Motor neuron (in vitro differentiated cells): ENCODE measurements around the gene CMTM8. TPM values are rescaled to one million over a fixed set of nuclear protein-coding genes. Genes with fewer than 3 reads are reported as not detected.
A peak's percentile ranks its signal among the peaks of the same experiment; 100 is the strongest.

ENCODE experiments used
- ATAC-seq, 8 experiments: fragments of 200-7000 bp; cut with Tn5 transposase; replicated peaks in 6 of 8; 2 replicates each; pipeline ENCODE4 v1.8.0; 2021; ENCODE audit warnings: mild to moderate bottlenecking in 8 of 8, moderate library complexity in 8 of 8
- H3K27ac ChIP-seq, 2 donors: fragments of 250-450 bp; sonication (Bioruptor Pico); 2 replicates each; pipeline ENCODE4 v1.9.0; 2021; ENCODE audit warnings: antibody characterized with exemption in 2 of 2, mild to moderate bottlenecking in 2 of 2, moderate library complexity in 1 of 2
- H3K4me1 ChIP-seq, 2 donors: fragments of 250-450 bp; sonication (Bioruptor Pico); replicated peaks in 1 of 2; 2 replicates each; pipeline ENCODE4 v1.6.1; 2021; ENCODE audit warnings: antibody characterized with exemption in 2 of 2, mild to moderate bottlenecking in 2 of 2, moderate library complexity in 1 of 2
- H3K4me3 ChIP-seq, 5 donors: fragments of 250-450 bp; sonication (Bioruptor Pico); 2 replicates each; pipeline ENCODE4 v1.9.0; 2021; ENCODE audit warnings: antibody characterized with exemption in 5 of 5, mild to moderate bottlenecking in 5 of 5, moderate library complexity in 4 of 5
- WGBS, 10 experiments: fragments of 450-650 bp; shearing (Covaris generic); methylation state at CpG; one replicate each; pipeline ENCODE4 v1.0.0; 2022; 5-methylcytosine and 5-hydroxymethylcytosine counted together
- in situ Hi-C, 9 experiments: fragments of 400-800 bp; cut with MboI; loops; one replicate each; pipeline ENCODE4 v1.15.0; 2021; ENCODE audit warnings: low sequenced_read_pairs in 9 of 9, low pct_unique_long_range_greater_than_20kb in 2 of 9; ENCODE audit not compliant: unreplicated experiment in 9 of 9
- total RNA-seq, 8 experiments: library from RNA; unstranded; fragments of 300-600 nt; gene quantifications; 2 replicates each; pipeline versions ENCODE4 v1.2.3 to v1.2.4, GENCODE V29; 2022

CMTM8 gene
- total RNA-seq, 8 experiments from 2014 or later, result 0.40 to 2.4 (median 1.3) TPM

- Histone ChIP-seq H3K4me1 (no peaks in the 10 kb centered on the region), H3K4me3 (no peak overlapping the region), H3K27ac (no peak overlapping the region)
- 57 to 96% (median 88%) methylated on average over 2 to 7 of the region's 7 CpGs for WGBS, 10 experiments
- in situ Hi-C loops, result loop anchor here in 1 of 9 experiments (10.0 kb wide), 1 partner anchor 103 kb away; no protein-coding TSS in a partner anchor
- ATAC-seq, result no peak
These were observed 133.2 kb downstream of the CMTM8 start for GRCh38 chr3:32371461-32372212.

DNA sequence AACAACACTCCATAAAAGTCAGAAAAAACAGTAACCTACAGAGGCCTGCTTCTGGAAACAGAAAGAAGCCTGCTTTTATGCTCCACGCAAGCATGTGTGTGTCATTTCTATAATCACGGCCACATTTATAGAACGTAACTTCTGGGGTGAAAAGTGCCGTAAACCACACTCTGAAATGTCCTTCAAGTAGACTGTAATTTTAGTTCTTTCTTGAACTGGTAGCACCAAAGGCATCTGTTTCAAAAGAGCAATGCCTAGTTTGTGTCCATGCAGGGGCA is 133.7 kb downstream of the CMTM8 start:
- in situ Hi-C loops, result loop anchor here in 1 of 9 experiments (10.0 kb wide), 1 partner anchor 103 kb away; no protein-coding TSS in a partner anchor

DNA sequence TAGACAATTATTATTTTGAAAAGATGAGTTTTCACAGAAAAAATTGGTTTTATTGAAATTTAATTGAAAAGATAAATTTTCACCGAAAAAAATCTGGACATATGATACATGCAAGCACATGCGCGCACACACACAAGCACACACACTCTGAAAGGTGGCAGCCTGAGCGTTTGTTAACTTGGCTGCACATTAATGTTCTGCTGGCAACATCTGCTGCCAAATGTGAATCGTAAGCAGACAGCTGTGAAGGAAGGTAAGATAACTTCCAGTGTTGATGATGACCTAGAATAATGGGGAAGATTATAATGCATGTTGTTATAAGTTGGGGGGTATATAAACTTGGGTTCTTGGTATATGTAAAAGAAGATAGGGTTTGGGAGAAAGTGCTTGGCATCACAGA is 134.8 kb downstream of the CMTM8 start:
- H3K27ac ChIP-seq, result no peak overlapping the region
- 57 to 96% (median 89%) methylated on average over 2 to 5 of the region's 5 CpGs for WGBS, 10 experiments
- in situ Hi-C loops, result loop anchor here in 1 of 9 experiments (10.0 kb wide), 1 partner anchor 102 kb away; no protein-coding TSS in a partner anchor
- H3K4me1 ChIP-seq, result no peaks in the 10 kb centered on the region
- H3K4me3 ChIP-seq, result no peak overlapping the region
- no peak for ATAC-seq

More for the DNA sequence above, 133.7 kb downstream of the CMTM8 start:
- Histone ChIP-seq H3K4me3 (no peak overlapping the region), H3K27ac (no peak overlapping the region), H3K4me1 (no peaks in the 10 kb centered on the region)
- WGBS, 10 experiments, result 33 to 100% (median 96%) methylated on average over 1 to 4 of the region's 4 CpGs; no CpG with 5 or more reads in 3 of the 10 experiments
- no peak for ATAC-seq

- Histone ChIP-seq H3K4me1 (no peaks in the 10 kb centered on the region), H3K4me3 (no peak overlapping the region), H3K27ac (no peak overlapping the region)
- in situ Hi-C loops, result loop anchor here in 1 of 9 experiments (10.0 kb wide), 1 partner anchor 101 kb away; no protein-coding TSS in a partner anchor
- ATAC-seq, result peak in 1 of 8 experiments; percentile 35
- WGBS, 10 experiments, result 0 to 100% (median 66%) methylated on average over 1 to 5 of the region's 5 CpGs; no CpG with 5 or more reads in 2 of the 10 experiments
These were observed 135.4 kb downstream of the CMTM8 start for GRCh38 chr3:32373844-32374243.

DNA sequence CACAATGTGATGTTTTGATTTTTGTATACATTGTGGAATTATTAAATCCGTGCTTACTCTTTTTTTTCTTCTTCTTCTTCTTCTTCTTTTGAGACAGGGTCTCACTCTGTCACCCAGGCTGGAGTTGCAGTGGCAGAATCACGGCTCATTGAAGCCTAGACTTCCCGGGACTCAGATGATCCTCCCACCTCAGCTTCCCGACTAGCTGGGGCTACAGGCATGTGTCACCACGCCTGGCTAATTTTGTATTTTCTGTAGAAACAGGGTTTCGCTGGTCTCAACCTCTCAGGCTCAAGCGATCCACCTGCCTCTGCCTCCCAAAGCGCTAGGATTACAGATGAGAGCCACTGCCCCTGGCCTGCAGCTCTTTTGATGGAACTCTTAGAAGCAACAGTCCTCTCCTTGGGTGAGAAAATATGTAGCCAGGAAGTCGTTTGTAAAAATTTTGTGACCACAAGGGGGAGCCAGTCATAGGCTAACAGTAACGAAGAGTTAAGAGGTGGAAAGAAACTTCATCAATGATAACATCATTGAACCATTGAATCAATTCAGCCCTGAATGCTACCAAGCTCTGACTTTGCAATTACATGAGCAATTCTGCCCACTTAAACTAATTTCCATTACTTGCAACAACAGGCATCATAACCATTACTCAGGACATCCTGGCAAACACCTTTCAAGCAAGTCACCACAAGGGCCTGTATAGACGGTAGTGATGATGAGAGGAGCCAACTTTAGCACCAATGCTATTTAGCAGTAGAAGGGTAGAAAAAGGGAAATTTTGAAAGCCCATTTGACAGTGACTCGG is 136.5 kb downstream of the CMTM8 start:
- WGBS, 10 experiments, result 0 to 93% (median 42%) methylated on average over 1 to 11 of the region's 12 CpGs
- H3K27ac ChIP-seq, result no peak overlapping the region
- no peak overlapping the region for H3K4me3 ChIP-seq
- peaks cover 4% of the 10 kb centered on the region in 2 donors for H3K4me1 ChIP-seq
- in situ Hi-C loops, result loop anchor here in 2 of 9 experiments (10.0 to 25.0 kb wide), 2 partner anchors 100 to 287 kb away; no protein-coding TSS in a partner anchor
- peak in 4 of 8 experiments; percentile 52 to 90 (median 82) for ATAC-seq

- no peak overlapping the region for H3K4me3 ChIP-seq
- in situ Hi-C loops, result loop anchor here in 2 of 9 experiments (10.0 to 25.0 kb wide), 2 partner anchors 99 to 287 kb away; no protein-coding TSS in a partner anchor
- no peak for ATAC-seq
- H3K4me1 ChIP-seq, result peaks cover 9 to 10% of the 10 kb centered on the region in 2 donors
- WGBS, 10 experiments, result 43 to 100% (median 94%) methylated on average over 1 to 5 of the region's 5 CpGs; no CpG with 5 or more reads in 1 of the 10 experiments
- H3K27ac ChIP-seq, result no peak overlapping the region
These were observed 137.1 kb downstream of the CMTM8 start for GRCh38 chr3:32375596-32375930.

DNA sequence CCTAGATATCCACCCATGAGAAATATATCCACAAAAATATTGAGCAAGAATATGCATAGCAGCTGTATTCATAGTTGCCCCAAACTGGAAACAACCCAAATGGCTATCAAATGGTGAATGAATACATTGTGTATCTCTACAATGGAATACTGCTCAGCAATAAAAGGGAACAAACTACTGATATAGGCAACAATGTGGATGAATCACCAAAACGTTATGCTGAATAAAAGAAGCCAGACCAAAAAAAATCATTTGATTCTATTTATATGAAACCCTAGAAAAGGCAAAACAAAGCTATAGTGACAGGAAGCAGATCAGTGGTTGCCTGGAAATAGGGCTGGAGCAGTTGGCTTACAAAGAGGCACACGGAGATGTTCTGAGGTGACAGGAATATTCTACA is 137.6 kb downstream of the CMTM8 start:
- ATAC-seq, result peak in 2 of 8 experiments; percentile 39 to 82

GRCh38 chr3:32379831-32380500 is 141.5 kb downstream of the CMTM8 start:
- WGBS, 10 experiments, result 30 to 97% (median 67%) methylated on average over 4 to 10 of the region's 10 CpGs; no CpG with 5 or more reads in 1 of the 10 experiments
- in situ Hi-C loops, result loop anchor here in 2 of 9 experiments (10.0 to 25.0 kb wide), 2 partner anchors 95 to 282 kb away; no protein-coding TSS in a partner anchor
- peak in 4 of 8 experiments; percentile 35 to 63 (median 48) for ATAC-seq
- H3K4me1 ChIP-seq, result peaks cover 16 to 18% of the 10 kb centered on the region in 2 donors
- no peak overlapping the region for H3K27ac ChIP-seq
- no peak overlapping the region for H3K4me3 ChIP-seq

More for the DNA sequence above, 137.6 kb downstream of the CMTM8 start:
- Histone ChIP-seq H3K4me1 (peaks cover 11 to 12% of the 10 kb centered on the region in 2 donors), H3K4me3 (no peak overlapping the region), H3K27ac (no peak overlapping the region)
- in situ Hi-C loops, result loop anchor here in 2 of 9 experiments (10.0 to 25.0 kb wide), 2 partner anchors 99 to 286 kb away; no protein-coding TSS in a partner anchor
- WGBS, 10 experiments, result 17 to 93% (median 41%) methylated on average over 1 to 2 of the region's 2 CpGs; no CpG with 5 or more reads in 3 of the 10 experiments

DNA sequence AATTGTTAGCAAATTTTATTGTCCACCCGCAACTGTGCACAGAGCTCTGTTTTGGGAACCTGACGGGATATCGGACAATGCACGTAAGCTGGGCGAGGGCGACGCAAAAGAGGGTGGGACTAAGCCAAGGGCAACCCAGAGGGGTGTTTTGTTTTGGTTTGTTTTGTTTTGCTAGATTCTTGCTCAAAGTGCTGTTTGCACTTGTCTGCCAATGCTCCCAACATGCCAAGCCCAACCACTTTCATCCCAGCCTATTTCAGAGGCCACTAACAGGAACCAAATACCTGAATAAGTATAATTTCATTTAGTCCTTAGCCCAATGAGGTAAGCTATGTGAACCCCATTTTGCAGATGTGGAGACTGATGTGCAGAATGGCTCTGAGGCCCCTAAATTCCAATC is 143.4 kb downstream of the CMTM8 start:
- in situ Hi-C loops, result loop anchor here in 1 of 9 experiments (25.0 kb wide), 1 partner anchor 280 kb away; no protein-coding TSS in a partner anchor

GRCh38 chr3:32383136-32383711 is 144.7 kb downstream of the CMTM8 start:
- peak in 1 of 8 experiments; percentile 49 for ATAC-seq
- 73 to 100% (median 100%) methylated on average over 1 to 2 of the region's 2 CpGs; no CpG with 5 or more reads in 5 of the 10 experiments for WGBS, 10 experiments
- Histone ChIP-seq H3K4me1 (peaks cover 25 to 28% of the 10 kb centered on the region in 2 donors), H3K27ac (no peak overlapping the region), H3K4me3 (no peak overlapping the region)
- in situ Hi-C loops, result loop anchor here in 1 of 9 experiments (25.0 kb wide), 1 partner anchor 279 kb away; no protein-coding TSS in a partner anchor

More for the DNA sequence above, 143.4 kb downstream of the CMTM8 start:
- peaks cover 25 to 28% of the 10 kb centered on the region in 2 donors for H3K4me1 ChIP-seq
- no peak for ATAC-seq
- no peak overlapping the region for H3K27ac ChIP-seq
- 20 to 100% (median 97%) methylated on average over 1 to 7 of the region's 7 CpGs; no CpG with 5 or more reads in 3 of the 10 experiments for WGBS, 10 experiments
- no peak overlapping the region for H3K4me3 ChIP-seq

DNA sequence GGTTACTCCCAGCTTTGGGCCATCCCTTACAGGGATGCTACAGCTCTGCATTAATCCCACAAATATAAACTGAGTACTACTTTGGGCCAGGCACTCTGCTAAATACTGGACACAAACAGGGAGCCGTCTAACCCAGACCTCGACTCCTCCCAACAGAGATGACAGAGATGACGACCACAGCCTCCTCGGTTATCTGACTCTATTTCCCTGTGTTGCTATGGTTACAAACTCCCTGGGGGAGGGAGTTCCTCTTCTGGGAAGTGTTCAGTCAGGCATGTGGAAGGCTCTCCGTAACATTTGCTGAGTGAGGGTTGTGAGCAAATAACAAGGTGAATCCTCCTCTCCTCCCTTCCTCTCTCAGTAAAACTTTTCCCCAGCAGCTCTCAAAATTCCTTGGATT is 146.5 kb downstream of the CMTM8 start:
- H3K27ac ChIP-seq, result no peak overlapping the region
- in situ Hi-C loops, result loop anchor here in 1 of 9 experiments (25.0 kb wide), 1 partner anchor 277 kb away; no protein-coding TSS in a partner anchor
- peak; percentile 56 to 97 (median 86) for ATAC-seq
- no peak overlapping the region for H3K4me3 ChIP-seq
- peaks cover 22 to 25% of the 10 kb centered on the region in 2 donors for H3K4me1 ChIP-seq
- WGBS, 10 experiments, result 0 to 40% (median 20%) methylated on average over 1 to 5 of the region's 5 CpGs; no CpG with 5 or more reads in 3 of the 10 experiments

DNA sequence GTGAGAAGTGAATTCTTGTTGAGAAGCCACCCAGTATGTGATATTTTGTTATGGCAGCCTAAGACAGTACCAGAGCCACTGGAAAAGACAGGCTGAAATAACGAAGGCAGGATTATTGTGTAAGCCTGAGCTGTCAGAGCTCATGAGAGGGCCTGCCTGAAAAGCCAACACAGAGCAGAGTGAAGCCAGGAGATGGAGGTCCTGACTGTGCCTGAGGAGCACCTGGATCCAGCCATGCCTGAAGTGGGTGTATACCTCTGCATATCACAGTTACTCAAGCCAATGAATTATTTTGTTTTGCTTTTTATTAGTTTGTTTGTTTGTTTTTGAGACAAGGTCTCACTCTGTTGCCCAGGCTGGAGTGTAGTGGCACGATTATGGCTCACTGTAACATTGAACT is 149.0 kb downstream of the CMTM8 start:
- WGBS, 10 experiments, result 0 to 100% (median 67%) methylated on average over 1 to 2 of the region's 2 CpGs; no CpG with 5 or more reads in 2 of the 10 experiments
- in situ Hi-C loops, result loop anchor here in 1 of 9 experiments (25.0 kb wide), 1 partner anchor 275 kb away; no protein-coding TSS in a partner anchor
- peaks cover 14 to 17% of the 10 kb centered on the region in 2 donors for H3K4me1 ChIP-seq
- H3K4me3 ChIP-seq, result no peak overlapping the region
- no peak overlapping the region for H3K27ac ChIP-seq
- no peak for ATAC-seq
